Embryonic facial prominence (tissue), 1 donor: ENCODE results near the gene CLIC3.

Experiments
- DNase-seq: peaks from one replicate; pipeline ENCODE4 v3.0.0-alpha.2; 2016; ENCODE audit errors: extremely low spot score

CLIC3 gene

GRCh38 chr9:137030538-137031527 lies 34.5 kb upstream of the CLIC3 start:
- no peak for DNase-seq

- no peak for DNase-seq
Measured at GRCh38 chr9:137030006-137030405, 33.6 kb upstream of the CLIC3 start.

GRCh38 chr9:137029058-137029936 lies 32.9 kb upstream of the CLIC3 start:
- DNase-seq, result no peak

DNA sequence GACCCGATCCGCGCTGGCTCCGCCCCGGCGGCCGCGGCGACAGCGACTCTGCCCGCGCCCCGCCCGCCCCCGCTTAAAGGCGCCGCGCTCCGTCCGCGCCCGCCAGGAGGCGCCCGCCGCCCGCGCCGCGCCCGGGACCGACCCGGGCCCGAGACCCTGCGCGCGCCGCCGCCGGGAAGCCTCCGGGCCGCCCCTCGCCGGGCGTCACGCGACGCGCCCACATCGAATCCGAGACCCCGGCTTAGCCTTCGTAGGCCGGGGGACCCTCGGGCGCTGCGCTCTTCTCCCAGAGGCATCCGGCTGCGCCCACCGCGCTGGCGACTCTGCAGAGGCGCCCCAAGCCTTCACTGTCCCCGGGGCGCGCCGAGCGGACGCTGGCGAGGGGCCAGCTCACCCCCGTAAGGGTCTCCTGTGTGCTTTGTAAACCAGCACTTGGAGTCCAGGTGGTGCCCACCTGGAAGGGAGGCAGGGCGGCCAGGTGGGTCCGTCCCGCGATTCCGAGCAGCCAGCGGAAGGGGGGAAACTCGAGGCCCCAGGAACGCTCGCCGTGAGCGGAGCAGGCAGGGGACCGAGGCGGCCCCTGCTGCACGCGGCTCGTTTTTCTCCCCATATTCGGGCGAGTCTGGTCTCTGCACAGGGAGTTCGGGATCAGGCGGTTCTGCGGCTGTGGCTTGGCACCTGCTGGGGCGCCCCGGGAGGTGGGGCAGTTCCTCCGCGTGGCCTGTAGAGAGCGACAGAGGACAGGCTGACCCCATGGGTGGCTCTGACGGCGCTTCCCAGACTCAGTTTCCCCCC lies 32.1 kb upstream of the CLIC3 start:
- no peak for DNase-seq

DNA sequence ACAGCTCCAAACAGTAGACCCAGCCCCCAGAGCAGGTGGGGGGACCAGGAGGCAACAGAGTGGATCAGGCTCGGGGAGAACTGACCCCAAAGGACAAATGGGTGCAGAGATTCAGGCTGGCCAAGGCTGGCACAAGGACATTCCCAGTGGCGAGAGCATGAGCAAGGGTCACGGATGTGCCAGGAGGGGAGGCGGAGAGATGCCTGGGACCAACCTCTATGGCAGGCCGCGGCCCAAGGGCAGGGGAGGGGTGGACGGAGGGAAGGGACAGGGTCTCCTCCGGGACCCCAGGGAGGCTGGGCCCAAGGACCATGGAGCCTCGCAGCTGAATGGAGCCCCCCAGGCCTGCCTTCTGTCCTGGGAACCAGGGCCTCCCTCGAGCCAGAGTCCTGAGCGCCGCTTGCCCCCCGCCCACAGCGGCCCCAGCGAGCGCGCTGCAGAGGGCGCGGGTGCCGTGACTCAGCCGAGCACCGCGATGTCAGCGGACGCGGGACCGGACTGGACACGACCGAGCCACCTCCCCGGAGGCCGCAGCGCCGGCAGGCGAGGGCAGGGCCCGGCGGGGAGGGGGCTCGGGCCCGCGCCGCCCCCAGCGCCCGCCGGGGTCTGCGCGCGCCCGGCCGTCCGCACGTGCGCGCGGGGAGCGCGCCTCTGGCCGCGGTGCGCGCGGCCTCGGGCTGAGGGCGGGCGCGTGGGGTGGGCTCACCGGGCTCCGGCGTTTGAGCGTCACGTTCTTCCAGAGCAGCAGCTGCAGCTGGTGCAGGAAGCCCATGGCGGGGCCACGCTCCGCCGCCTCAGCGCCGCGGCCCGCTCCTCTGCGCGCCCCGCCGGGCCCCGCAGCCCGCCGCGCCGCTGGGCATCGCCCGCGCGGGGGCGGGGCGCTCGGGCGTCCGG lies 31.2 kb upstream of the CLIC3 start, which contains the start of gene ABCA2:
Gene ABCA2 (minus strand): TSS at position 869 of the 894 bp plus-strand sequence. CDS start 97 bp downstream, at position 772.
- no peak for DNase-seq

- no peak for DNase-seq
Measured at GRCh38 chr9:137026828-137027227, 30.5 kb upstream of the CLIC3 start.

DNA sequence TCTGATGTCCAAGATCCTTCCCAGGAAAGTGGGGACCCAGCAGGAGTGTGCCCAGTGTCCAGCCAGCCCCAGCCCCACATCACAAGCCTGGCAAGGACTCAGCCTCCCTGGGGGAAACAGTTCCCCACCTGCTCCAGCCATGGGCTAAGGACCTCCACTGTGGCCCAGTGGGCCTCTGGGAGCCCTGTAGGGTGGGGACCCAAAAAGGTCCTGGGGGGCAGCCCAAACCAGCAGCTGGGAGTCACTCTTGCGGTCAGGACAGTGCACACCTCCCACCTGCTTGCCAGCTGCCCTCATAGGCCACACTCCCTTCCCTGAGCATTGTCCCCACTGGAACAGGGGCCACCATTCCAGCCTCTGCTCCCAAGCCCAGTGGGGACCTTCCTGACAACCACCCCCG lies 30.0 kb upstream of the CLIC3 start:
- DNase-seq, result no peak

DNA sequence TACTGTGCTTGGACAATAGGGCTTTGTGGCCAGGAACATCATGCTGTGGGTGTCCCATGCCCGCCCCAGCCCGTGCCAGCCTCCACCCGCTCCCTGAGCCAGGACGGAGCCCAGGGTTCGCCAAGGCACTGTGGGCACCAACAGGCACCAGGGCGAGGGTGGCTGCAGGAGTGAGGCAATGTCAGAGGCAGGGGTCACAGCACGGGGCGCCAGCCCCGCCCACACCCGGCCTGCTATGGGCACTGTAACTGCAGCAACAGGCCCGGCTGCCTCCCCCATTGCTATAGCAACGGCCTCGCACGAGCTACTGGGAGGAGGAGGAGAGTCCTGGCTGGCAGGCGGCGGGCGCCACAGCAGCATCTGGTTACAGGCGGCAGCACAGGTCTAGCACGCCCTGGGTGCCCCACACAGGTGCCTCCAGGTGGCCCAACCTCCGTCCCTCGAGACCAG lies 29.2 kb upstream of the CLIC3 start:
- no peak for DNase-seq

- DNase-seq, result no peak
Measured at GRCh38 chr9:137023583-137023991, 27.2 kb upstream of the CLIC3 start.

DNA sequence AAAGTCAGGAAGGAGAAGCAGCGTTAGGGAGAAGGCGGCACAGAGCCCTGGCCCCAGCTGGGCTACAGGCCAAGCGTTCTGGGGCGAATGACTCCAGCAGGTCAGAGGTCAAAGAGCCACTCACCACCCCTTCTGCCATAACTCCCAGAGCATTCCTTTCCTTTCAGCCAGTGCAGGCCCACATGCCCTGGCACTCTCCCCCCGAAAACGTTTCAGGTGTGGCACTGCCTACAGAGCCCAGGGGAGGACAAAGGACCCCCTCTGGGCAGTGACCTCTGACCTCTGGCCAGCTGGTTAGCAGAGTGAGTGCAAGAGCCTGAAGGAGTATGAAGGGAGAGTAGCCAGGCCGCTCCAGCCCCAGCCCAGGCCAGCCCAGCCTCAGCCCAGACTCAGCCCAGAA lies 26.8 kb upstream of the CLIC3 start:
- DNase-seq, result no peak

DNA sequence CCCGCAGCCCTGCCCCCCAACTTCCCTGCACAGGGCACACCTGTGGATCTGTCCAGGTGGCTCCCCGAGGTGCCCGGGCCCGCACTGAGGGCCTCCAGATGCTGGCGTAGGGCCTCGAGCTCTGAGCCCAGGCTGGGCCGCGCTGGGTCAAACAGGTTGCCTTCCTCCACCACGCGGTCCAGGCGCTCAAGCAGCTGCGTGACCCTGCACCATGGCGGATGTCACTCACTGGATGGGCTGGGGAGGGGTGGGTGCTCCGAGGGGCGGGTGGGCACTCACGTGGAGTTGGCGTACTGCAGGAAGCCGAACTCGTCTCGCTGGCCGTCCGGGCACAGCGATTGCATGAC lies 26.3 kb upstream of the CLIC3 start:
- DNase-seq, result no peak

- no peak for DNase-seq
Measured at GRCh38 chr9:137021979-137022661, 25.8 kb upstream of the CLIC3 start.

- DNase-seq, result no peak
Measured at GRCh38 chr9:137021568-137021978, 25.2 kb upstream of the CLIC3 start.

DNA sequence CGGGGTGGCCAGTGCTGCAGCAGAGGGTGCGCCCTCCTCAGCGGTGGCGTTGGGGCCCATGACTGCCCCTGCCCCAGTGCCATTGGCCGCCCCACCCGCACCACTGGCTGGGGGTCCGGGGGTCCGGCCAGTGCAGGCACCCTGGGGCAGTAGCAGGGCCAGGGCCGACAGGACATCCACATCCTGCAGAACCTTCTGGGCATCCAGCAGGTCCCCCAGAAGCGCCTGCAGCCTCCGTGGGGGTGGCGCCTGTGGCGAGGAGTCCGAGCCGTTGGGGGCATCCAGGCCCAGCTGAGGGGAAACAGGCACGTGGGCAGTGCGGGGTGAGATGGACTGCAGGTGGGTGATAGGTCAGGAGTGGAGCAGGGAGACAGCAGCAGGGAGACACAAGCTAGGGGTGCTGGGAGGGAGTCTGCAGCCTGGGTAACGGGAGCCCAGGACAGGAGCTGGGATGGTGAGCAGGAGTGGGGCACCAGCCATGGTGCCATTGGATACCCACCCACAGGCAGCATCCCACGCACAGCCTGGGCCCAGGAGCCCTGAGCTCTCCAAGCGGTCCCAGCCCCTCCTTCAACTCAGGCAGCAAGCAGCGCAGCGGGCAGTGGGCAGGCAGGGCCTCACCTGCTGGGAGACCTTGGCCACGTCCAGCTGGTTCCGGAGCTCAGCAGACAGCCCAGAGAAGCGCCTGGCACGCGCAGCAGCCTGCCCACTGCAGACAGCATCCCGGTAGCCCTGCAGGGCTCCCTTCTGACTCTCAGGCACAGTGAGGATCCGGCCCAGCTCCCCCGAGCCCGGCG lies 24.6 kb upstream of the CLIC3 start:
- no peak for DNase-seq

DNA sequence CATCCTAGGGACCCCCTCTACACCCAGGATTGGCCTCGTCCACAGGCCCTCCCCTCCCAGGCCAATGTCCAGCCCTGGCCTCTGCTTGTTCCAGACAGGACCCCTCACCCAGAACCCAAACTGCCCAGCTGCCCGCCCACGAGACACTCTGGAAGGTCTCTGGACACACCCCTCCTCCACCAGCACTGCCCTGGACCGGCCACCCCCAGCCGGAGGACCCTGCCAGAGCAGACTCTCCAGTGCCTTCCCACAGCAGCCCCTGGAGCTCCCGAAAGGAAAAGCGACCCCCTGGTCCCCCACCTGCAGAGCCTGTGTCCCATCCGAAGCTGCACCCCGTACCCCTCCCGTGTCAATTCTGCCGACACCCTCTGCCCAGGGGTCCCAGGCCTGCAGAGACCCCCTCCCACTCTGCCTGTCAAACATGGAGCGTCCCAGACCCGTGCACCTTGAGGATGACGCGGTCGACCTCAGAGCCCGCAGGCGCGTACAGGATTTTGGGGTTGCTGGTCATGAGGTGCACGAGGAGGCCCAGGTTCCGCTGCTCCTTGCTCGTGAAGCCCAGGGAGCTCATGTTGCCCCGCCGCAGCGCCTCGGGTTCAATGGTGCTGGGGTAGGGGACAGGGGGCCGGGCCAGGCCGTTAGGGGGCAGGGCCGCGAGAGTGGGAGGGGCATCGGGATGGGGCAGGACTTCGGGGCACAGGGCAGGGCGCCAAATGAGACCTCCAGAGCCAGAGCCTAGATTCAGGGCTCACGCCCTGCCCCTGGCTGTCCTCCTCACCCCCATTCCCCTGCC lies 23.7 kb upstream of the CLIC3 start:
- DNase-seq, result no peak

GRCh38 chr9:137018761-137019559 lies 22.6 kb upstream of the CLIC3 start:
- no peak for DNase-seq

- DNase-seq, result no peak
Measured at GRCh38 chr9:137017791-137018497, 21.6 kb upstream of the CLIC3 start.
